Upper lobe of left lung (tissue), 6 donors: Measurements from ENCODE around the gene BPHL. TPM values are rescaled to one million over a fixed set of nuclear protein-coding genes. Genes with fewer than 3 reads are reported as not detected.
"Not testable (repeated sequence)": the region's sequence is repeated elsewhere in the genome, so short reads cannot be mapped to it uniquely, and the experiment has no call there.

Experiments
- ATAC-seq, 2 donors: fragments of 200-7000 bp; cut with Tn5 transposase; one replicate each; pipeline ENCODE4 v1.9.1; 2022; ENCODE audit warnings: mild to moderate bottlenecking in 2 of 2, moderate library complexity in 2 of 2; ENCODE audit not compliant: low FRiP score in 2 of 2
- DNase-seq, 2 donors: peaks; one replicate each; pipeline ENCODE4 v3.0.0-alpha.2; 2019 to 2020
- H3K27ac ChIP-seq, 4 donors: fragments of 200-600 bp; sonication (generic); one replicate each; pipeline ENCODE4 v1.5.1; 2016 to 2019
- H3K27me3 ChIP-seq, 4 donors: fragments of 200-600 bp; sonication (generic); one replicate each; pipeline ENCODE4 v1.5.1; 2017 to 2019
- H3K36me3 ChIP-seq, 4 donors: fragments of 200-600 bp; sonication (generic); one replicate each; pipeline ENCODE4 v1.5.1; 2016 to 2019
- H3K4me1 ChIP-seq, 4 donors: fragments of 200-600 bp; sonication (generic); one replicate each; pipeline ENCODE4 v1.5.1; 2018 to 2019
- H3K4me3 ChIP-seq, 4 donors: fragments of 200-600 bp; sonication (generic); one replicate each; pipeline ENCODE4 v1.5.1; 2017 to 2019; ENCODE audit warnings: mild to moderate bottlenecking in 2 of 4, moderate library complexity in 1 of 4
- H3K9me3 ChIP-seq, 4 donors: fragments of 200-600 bp; sonication (generic); one replicate each; pipeline ENCODE4 v1.5.1; 2018 to 2019
- CTCF ChIP-seq, 6 experiments: fragments of 450-650 bp in 4 of 6; fragments of 200-600 bp in 2 of 6; sonication (generic) in 2 of 6; IDR thresholded peaks; one replicate each; pipeline ENCODE4 v1.5.1; 2016 to 2019; ENCODE audit warnings: antibody characterized with exemption in 6 of 6
- EP300 ChIP-seq, 4 donors: sonication (generic); formaldehyde crosslinking; IDR thresholded peaks; one replicate each; pipeline ENCODE4 v1.5.1; 2017; ENCODE audit warnings: antibody characterized with exemption in 4 of 4, control low read depth in 2 of 4
- POLR2A ChIP-seq, 4 donors: fragments of 450-650 bp; IDR thresholded peaks; one replicate each; pipeline ENCODE4 v1.5.1; 2016 to 2017; ENCODE audit warnings: antibody characterized with exemption in 4 of 4, mild to moderate bottlenecking in 2 of 4
- POLR2AphosphoS5 ChIP-seq, 2 donors: sonication (generic); formaldehyde crosslinking; IDR thresholded peaks; one replicate each; pipeline ENCODE4 v1.5.1; 2017; ENCODE audit warnings: antibody characterized with exemption in 2 of 2
- WGBS, 2 donors: methylation state at CpG; one replicate each; pipeline ENCODE4 v1.1.5; 2017 to 2018; 5-methylcytosine and 5-hydroxymethylcytosine counted together
- total RNA-seq, 6 donors: library from RNA; depleted of rRNA in 4 of 6; stranded (reverse); fragments of >200 nt in 4 of 6; gene quantifications; one replicate each; pipeline versions ENCODE4 v1.1.0 to v1.2.1, GENCODE V29; 2016 to 2021
- donor health status: DM: no; HTN: no; CAD: no; lungs with moderate emphysema.
- donor health status: DM: no; HTN: yes; CAD: no; lungs with severe emphysema.

BPHL gene
- total RNA-seq, 6 donors from 2014 or later: 6.3 to 16.8 (median 11.2) TPM

DNA sequence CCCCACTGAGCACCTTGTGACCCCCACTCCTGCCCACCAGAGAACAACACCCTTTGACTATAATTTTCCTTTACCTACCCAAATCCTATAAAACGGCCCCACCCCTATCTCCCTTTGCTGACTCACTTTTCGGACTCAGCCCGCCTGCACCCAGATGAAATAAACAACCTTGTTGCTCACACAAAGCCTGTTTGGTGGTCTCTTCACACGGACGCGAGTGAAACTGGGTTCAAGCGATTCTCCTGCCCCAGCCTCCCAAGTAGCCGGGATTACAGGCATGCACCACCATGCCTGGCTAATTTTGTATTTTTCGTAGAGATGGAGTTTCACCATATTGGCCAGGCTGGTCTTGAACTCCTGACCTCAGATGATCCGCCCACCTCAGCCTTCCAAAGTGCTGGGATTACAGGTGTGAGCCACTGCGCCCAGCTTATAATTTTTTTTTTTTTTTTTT is 55.2 kb downstream of the BPHL start:
- not testable (repeated sequence) for ATAC-seq, H3K27ac ChIP-seq
- 94 to 96% methylated on average over 11 of the region's 11 CpGs for WGBS, 2 donors

DNA sequence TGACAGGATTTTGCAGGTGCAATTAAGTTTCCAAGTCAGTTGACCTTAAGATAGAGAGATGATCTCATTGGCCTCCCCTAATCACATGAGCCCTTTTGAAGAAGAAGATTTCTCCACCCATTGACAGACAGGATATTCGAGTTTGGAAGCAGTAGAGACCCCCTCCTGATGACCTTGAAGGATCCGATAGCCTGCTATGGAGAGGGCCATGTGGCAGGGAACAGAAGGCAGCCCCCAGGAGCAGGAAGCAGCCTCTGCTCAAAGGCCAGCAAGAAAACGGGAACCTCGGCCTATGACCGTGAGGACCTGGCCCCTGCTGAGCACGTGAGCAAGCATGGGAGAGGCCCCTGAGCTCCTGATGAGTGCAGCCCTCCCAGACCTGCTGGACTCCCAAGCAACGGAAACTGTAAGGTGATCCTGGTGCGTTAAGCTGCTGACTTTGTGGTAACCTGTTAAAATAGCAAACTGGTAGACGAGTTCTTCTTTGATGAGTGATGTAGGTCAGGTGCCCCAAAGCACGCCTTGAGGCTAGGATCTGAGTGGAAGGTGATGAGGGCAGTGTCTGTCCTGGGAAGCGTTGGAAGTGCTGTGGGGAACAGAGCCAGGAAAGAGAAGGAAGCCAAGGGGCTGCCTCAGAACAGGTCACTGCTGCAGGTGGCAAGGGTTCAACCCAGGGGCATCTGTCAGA is 57.3 kb downstream of the BPHL start:
- Histone ChIP-seq H3K9me3 (no peaks in the 10 kb centered on the region), H3K27ac (no peak overlapping the region), H3K4me3 (no peak overlapping the region), H3K27me3 (no peaks in the 10 kb centered on the region), H3K36me3 (no peaks in the 10 kb centered on the region), H3K4me1 (no peaks in the 10 kb centered on the region)
- no peak for TF ChIP-seq POLR2AphosphoS5 (IDR thresholded peaks at IDR 0.05)
- TF ChIP-seq CTCF (IDR thresholded peaks at IDR 0.05): no peak
- TF ChIP-seq POLR2A (IDR thresholded peaks at IDR 0.05): no peak
- no peak for TF ChIP-seq EP300 (IDR thresholded peaks at IDR 0.05)
- DNase-seq (no peak), ATAC-seq (peak; percentile 9 to 44)
- WGBS, 2 donors: 62 to 63% methylated on average over 10 to 11 of the region's 11 CpGs

More for the DNA sequence above, 55.2 kb downstream of the BPHL start:
- not testable (repeated sequence) for H3K36me3 ChIP-seq, H3K4me3 ChIP-seq, H3K9me3 ChIP-seq, H3K27me3 ChIP-seq, DNase-seq, H3K4me1 ChIP-seq

DNA sequence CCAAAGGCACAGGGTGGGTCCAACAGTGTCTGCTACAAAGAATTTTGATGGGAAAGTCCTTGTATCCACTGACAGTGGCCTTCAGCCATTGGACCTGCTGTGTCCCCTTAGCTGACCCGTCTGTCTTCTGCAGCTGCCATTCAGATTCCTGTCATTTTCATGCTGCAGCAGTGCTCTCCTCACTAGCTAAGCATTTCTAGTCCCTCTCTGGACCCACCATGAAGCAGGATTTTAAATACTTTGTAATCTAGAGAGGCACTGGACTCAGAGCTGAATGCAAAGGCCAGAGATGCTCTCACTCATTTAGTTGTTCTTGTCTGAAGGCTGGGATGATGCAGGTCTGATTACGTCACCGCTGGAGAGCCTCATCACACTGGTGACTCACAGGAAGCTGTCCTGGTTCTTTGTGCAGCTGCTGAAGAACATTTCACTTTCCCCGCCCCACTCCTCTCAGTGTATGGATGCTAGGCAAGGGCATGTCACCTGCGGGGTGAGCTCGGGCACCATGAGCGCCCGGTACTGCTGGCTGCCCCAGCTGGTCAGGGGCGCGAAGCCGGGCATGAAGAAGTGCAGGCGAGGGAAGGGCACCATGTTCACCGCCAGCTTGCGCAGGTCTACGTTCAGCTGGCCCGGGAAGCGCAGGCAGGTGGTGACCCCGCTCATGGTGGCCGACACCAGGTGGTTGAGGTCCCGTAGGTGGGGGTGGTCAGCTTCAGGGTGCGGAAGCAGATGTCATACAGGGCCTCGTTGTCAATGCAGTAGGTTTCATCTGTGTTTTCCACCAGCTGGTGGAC is 58.2 kb downstream of the BPHL start:
- no peak for TF ChIP-seq POLR2AphosphoS5 (IDR thresholded peaks at IDR 0.05)
- no peak for TF ChIP-seq CTCF (IDR thresholded peaks at IDR 0.05)
- no peak for TF ChIP-seq EP300 (IDR thresholded peaks at IDR 0.05)
- H3K4me1 ChIP-seq: no peaks in the 10 kb centered on the region
- ATAC-seq: peak; percentile 63 to 87
- WGBS, 2 donors: 60 to 90% methylated on average over 4 to 22 of the region's 22 CpGs
- H3K36me3 ChIP-seq: no peaks in the 10 kb centered on the region
- peak; percentile 43 to 59 for DNase-seq
- no peak overlapping the region for H3K4me3 ChIP-seq
- no peaks in the 10 kb centered on the region for H3K27me3 ChIP-seq
- no peaks in the 10 kb centered on the region for H3K9me3 ChIP-seq
- H3K27ac ChIP-seq: no peak overlapping the region

DNA sequence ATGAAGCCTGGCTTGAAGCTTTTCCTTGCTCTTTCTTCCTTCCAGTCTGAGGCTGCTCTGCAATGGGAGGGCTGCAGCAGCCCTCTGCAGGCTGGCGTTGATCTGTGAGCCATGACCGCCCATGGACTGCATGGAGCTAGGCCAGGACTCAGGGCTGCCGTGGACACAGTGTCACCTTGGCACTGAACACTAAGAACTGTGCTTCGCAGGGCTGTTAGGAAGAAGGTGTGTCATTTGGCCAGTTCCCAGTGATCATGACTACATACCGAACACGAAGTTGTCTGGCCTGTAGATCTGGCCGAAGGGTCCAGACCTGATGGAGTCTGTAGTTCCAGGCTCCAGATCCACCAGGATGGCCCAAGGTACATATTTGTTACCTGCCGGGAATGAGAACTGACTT is 60.2 kb downstream of the BPHL start:
- 86 to 100% methylated on average over 1 to 4 of the region's 8 CpGs for WGBS, 2 donors
- not testable (repeated sequence) for H3K27me3 ChIP-seq, H3K36me3 ChIP-seq, H3K27ac ChIP-seq, H3K9me3 ChIP-seq, ATAC-seq, DNase-seq, H3K4me3 ChIP-seq, H3K4me1 ChIP-seq

- not testable (repeated sequence) for H3K27me3 ChIP-seq, H3K27ac ChIP-seq, H3K4me1 ChIP-seq, H3K4me3 ChIP-seq, DNase-seq, H3K36me3 ChIP-seq, H3K9me3 ChIP-seq
- peak; percentile 28 to 41 for ATAC-seq
- 73% methylated on average over 3 of the region's 8 CpGs; no CpG with 5 or more reads in 1 of the 2 donors for WGBS, 2 donors
Measured at GRCh38 chr6:3179945-3180344, 61.4 kb downstream of the BPHL start.

GRCh38 chr6:3181105-3181504 is 62.6 kb downstream of the BPHL start:
- Histone ChIP-seq H3K4me3 (no peak overlapping the region), H3K4me1 (no peaks in the 10 kb centered on the region), H3K27ac (no peak overlapping the region), H3K36me3 (no peaks in the 10 kb centered on the region), H3K27me3 (no peaks in the 10 kb centered on the region), H3K9me3 (no peaks in the 10 kb centered on the region)
- TF ChIP-seq CTCF (IDR thresholded peaks at IDR 0.05) (no peak), POLR2A (IDR thresholded peaks at IDR 0.05) (no peak), POLR2AphosphoS5 (IDR thresholded peaks at IDR 0.05) (no peak), EP300 (IDR thresholded peaks at IDR 0.05) (no peak)
- DNase-seq (no peak), ATAC-seq (no peak)
- 70 to 83% methylated on average over 2 of the region's 2 CpGs for WGBS, 2 donors
